Measurements from ENCODE around the gene FAM131C.

- TF ChIP-seq MAX (IDR thresholded peaks at IDR 0.05; ENCODE audit: low read depth, low read length) (no peak), CTCF (IDR thresholded peaks at IDR 0.05; ENCODE audit: low read depth, low read length) (no peak), POLR2A (IDR thresholded peaks at IDR 0.05; ENCODE audit: extremely low read depth, insufficient read length) (no peak)
Observed at GRCh38 chr1:16076031-16076864, 2.8 kb upstream of the FAM131C start.

All from NB4 (cell line).